ENCODE results near the gene DGKG. TPM values are rescaled to one million over a fixed set of nuclear protein-coding genes. Genes with fewer than 3 reads are reported as not detected.

DGKG gene
- total RNA-seq, 2 experiments from 2014 or later = not detected

- TF ChIP-seq, protein P1, sequence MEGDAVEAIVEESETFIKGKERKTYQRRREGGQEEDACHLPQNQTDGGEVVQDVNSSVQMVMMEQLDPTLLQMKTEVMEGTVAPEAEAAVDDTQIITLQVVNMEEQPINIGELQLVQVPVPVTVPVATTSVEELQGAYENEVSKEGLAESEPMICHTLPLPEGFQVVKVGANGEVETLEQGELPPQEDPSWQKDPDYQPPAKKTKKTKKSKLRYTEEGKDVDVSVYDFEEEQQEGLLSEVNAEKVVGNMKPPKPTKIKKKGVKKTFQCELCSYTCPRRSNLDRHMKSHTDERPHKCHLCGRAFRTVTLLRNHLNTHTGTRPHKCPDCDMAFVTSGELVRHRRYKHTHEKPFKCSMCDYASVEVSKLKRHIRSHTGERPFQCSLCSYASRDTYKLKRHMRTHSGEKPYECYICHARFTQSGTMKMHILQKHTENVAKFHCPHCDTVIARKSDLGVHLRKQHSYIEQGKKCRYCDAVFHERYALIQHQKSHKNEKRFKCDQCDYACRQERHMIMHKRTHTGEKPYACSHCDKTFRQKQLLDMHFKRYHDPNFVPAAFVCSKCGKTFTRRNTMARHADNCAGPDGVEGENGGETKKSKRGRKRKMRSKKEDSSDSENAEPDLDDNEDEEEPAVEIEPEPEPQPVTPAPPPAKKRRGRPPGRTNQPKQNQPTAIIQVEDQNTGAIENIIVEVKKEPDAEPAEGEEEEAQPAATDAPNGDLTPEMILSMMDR (IDR thresholded peaks at IDR 0.05) = no peak
- no peaks in the 10 kb centered on the region for H3K9me3 ChIP-seq (ENCODE audit: control insufficient read depth in 1 of 2, insufficient read depth in 1 of 2, low read length in 2 of 2)
- Mint-ChIP-seq H3K36me3 (ENCODE audit: low read depth) (no peaks in the 10 kb centered on the region), H3K9me3 (no peaks in the 10 kb centered on the region), H3K27ac (no peak overlapping the region), H3K4me1 (ENCODE audit: low read depth) (peaks cover 26% of the 10 kb centered on the region), H3K27me3 (no peaks in the 10 kb centered on the region), H3K4me3 (no peak overlapping the region)
- ChIA-PET POLR2A (interaction anchor here (2.3 kb wide), 1 partner anchor 282 kb away, joined by 10 read pairs; no protein-coding TSS in a partner anchor), CTCF (no interaction called here)
- H3K4me1 ChIP-seq (ENCODE audit: insufficient read depth, low read length) = peaks cover 23% of the 10 kb centered on the region
- ATAC-seq (ENCODE audit: poor library complexity) (no peak), DNase-seq (no peak)
- H3K27ac ChIP-seq (ENCODE audit: low read depth in 1 of 2, low read length in 2 of 2) = no peak overlapping the region
- H3K4me3 ChIP-seq (ENCODE audit: low read length) = no peak overlapping the region
- intact Hi-C loops (cut with DNase I, micrococcal nuclease) = loop anchor here in 1 of 2 experiments (2.0 to 5.0 kb wide), 2 partner anchors 276 to 361 kb away; no protein-coding TSS in a partner anchor
- H3K27me3 ChIP-seq (ENCODE audit: control insufficient read depth in 1 of 2, insufficient read depth in 2 of 2, low read length in 2 of 2) = no peaks in the 10 kb centered on the region
- no peaks in the 10 kb centered on the region for H3K36me3 ChIP-seq (ENCODE audit: insufficient read depth, low read length)
These were observed 104.2 kb downstream of the DGKG start for GRCh38 chr3:186257866-186258265.

GRCh38 chr3:186255703-186256331 is 106.2 kb downstream of the DGKG start:
- ATAC-seq (ENCODE audit: poor library complexity) = no peak
- H3K27ac Mint-ChIP-seq = no peak overlapping the region

DNA sequence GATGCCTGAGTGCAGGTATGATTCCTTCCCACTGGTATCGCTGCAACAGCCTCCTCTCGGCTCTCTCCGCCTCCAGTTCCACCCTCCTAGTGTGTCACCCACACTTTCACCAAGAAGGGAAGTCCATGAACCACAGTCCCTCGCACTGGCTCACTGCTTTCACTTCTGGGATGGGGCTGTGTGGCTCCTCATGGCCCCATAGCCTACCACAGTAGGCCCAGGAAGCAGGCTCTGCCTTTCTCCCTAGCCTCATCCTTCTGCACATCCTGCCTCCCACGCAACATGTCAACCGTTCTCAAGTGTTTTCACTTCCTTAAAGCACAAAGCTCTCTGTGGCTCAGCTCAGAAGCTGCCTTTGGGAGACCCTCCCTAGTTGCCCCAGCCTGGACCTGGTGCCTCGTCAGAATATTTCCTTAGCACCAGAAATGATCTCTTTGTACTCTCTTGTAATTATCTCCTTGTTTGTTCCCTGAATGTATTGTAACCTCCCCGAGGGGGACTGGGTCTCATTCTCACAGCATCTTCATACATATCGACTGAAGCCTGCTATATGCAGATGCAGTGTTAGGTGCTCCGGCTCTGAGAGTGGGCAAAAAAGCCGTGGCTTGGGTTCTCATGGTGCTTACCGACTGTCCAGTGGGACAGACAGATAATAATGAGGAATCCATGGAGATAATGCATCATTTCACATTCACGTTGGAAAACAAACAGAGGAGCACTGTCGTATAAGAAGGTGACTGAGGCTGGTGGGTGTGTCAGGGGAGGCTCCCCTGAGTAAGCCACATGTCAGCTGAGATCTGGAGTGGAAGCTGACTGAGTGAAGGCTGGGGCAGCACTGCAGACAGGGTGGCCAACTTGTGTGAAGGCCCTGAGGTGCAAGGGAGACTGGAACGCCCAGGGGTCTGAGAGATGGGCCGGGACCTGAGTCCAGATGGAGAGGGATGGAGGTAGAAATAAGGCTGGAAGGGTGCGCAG is 107.1 kb downstream of the DGKG start:
- Histone ChIP-seq H3K27ac (ENCODE audit: low read depth in 1 of 2, low read length in 2 of 2) (no peak overlapping the region), H3K4me1 (ENCODE audit: insufficient read depth, low read length) (peaks cover 23% of the 10 kb centered on the region), H3K27me3 (ENCODE audit: control insufficient read depth in 1 of 2, insufficient read depth in 2 of 2, low read length in 2 of 2) (no peaks in the 10 kb centered on the region), H3K9me3 (ENCODE audit: control insufficient read depth in 1 of 2, insufficient read depth in 1 of 2, low read length in 2 of 2) (no peaks in the 10 kb centered on the region), H3K36me3 (ENCODE audit: insufficient read depth, low read length) (no peaks in the 10 kb centered on the region), H3K4me3 (ENCODE audit: low read length) (no peak overlapping the region)
- CTCF ChIA-PET = no interaction called here
- Mint-ChIP-seq H3K36me3 (ENCODE audit: low read depth) (no peaks in the 10 kb centered on the region), H3K4me3 (no peak overlapping the region), H3K27me3 (no peaks in the 10 kb centered on the region), H3K4me1 (ENCODE audit: low read depth) (peaks cover 26% of the 10 kb centered on the region), H3K9me3 (no peaks in the 10 kb centered on the region), H3K27ac (peak overlapping the region; percentile 18)
- ATAC-seq (ENCODE audit: poor library complexity) (peak; percentile 26), DNase-seq (peak in 4 of 14 experiments; percentile 20 to 47 (median 32))
- TF ChIP-seq, protein P1 (IDR thresholded peaks at IDR 0.05) = no peak
- POLR2A ChIA-PET = no interaction called here
- intact Hi-C loops (cut with DNase I, micrococcal nuclease) = loop anchor here in 1 of 2 experiments (5.0 kb wide), 1 partner anchor 273 kb away; no protein-coding TSS in a partner anchor

More at GRCh38 chr3:186255703-186256331, 106.2 kb downstream of the DGKG start:
- Mint-ChIP-seq H3K4me3 (no peak overlapping the region), H3K4me1 (ENCODE audit: low read depth) (peaks cover 26% of the 10 kb centered on the region), H3K27me3 (no peaks in the 10 kb centered on the region), H3K9me3 (no peaks in the 10 kb centered on the region), H3K36me3 (ENCODE audit: low read depth) (no peaks in the 10 kb centered on the region)
- ChIA-PET CTCF (no interaction called here), POLR2A (no interaction called here)
- H3K27ac ChIP-seq (ENCODE audit: low read depth in 1 of 2, low read length in 2 of 2) = no peak overlapping the region
- no peaks in the 10 kb centered on the region for H3K9me3 ChIP-seq (ENCODE audit: control insufficient read depth in 1 of 2, insufficient read depth in 1 of 2, low read length in 2 of 2)
- H3K4me3 ChIP-seq (ENCODE audit: low read length) = no peak overlapping the region
- peaks cover 23% of the 10 kb centered on the region for H3K4me1 ChIP-seq (ENCODE audit: insufficient read depth, low read length)
- no peaks in the 10 kb centered on the region for H3K36me3 ChIP-seq (ENCODE audit: insufficient read depth, low read length)
- intact Hi-C loops (cut with DNase I, micrococcal nuclease) = loop anchor here in 1 of 2 experiments (5.0 kb wide), 1 partner anchor 274 kb away; no protein-coding TSS in a partner anchor
- peak in 1 of 14 experiments; percentile 23 for DNase-seq
- TF ChIP-seq, protein P1 (IDR thresholded peaks at IDR 0.05) = no peak
- no peaks in the 10 kb centered on the region for H3K27me3 ChIP-seq (ENCODE audit: control insufficient read depth in 1 of 2, insufficient read depth in 2 of 2, low read length in 2 of 2)
